Activated CD4-positive, alpha-beta T cell treated with anti-CD3 and anti-CD28 coated beads, Interleukin-2, amount 50 U/mL, for 4 hours (primary cell): ENCODE measurements around the gene RAD21L1.
"Not testable (repeated sequence)": the region's sequence is repeated elsewhere in the genome, so short reads cannot be mapped to it uniquely, and the experiment has no call there.

Experiments used
- DNase-seq, 2 experiments: peaks; one replicate each; pipeline ENCODE4 v3.0.0-alpha.2; 2020

Gene RAD21L1

GRCh38 chr20:1232286-1233111, 6.7 kb downstream of the RAD21L1 start:
- no peak for DNase-seq

- no peak for DNase-seq
Measured at GRCh38 chr20:1240549-1240948, 14.7 kb downstream of the RAD21L1 start.

- DNase-seq: no peak
Measured at GRCh38 chr20:1241456-1241855, 15.6 kb downstream of the RAD21L1 start.

- DNase-seq: no peak
Measured at GRCh38 chr20:1242099-1242498, 16.3 kb downstream of the RAD21L1 start.

GRCh38 chr20:1242530-1242929, 16.7 kb downstream of the RAD21L1 start:
- no peak for DNase-seq

- no peak for DNase-seq
Measured at GRCh38 chr20:1245578-1245977, 19.7 kb downstream of the RAD21L1 start.

GRCh38 chr20:1247689-1248088, 21.8 kb downstream of the RAD21L1 start:
- DNase-seq: no peak

- DNase-seq: not testable (repeated sequence)
Measured at GRCh38 chr20:1250282-1250681, 24.4 kb downstream of the RAD21L1 start.

- no peak for DNase-seq
Measured at GRCh38 chr20:1252416-1252815, 26.6 kb downstream of the RAD21L1 start.

GRCh38 chr20:1254254-1254653, 28.4 kb downstream of the RAD21L1 start:
- no peak for DNase-seq

- DNase-seq: no peak
Measured at GRCh38 chr20:1255675-1256074, 29.8 kb downstream of the RAD21L1 start.

- no peak for DNase-seq
Measured at GRCh38 chr20:1263853-1264252, 38.0 kb downstream of the RAD21L1 start.

- no peak for DNase-seq
Measured at GRCh38 chr20:1264727-1265126, 38.9 kb downstream of the RAD21L1 start.

- no peak for DNase-seq
Measured at GRCh38 chr20:1265226-1265915, 39.5 kb downstream of the RAD21L1 start.

- DNase-seq: no peak
Measured at GRCh38 chr20:1265916-1266166, 40.0 kb downstream of the RAD21L1 start.

GRCh38 chr20:1266167-1266973, 40.5 kb downstream of the RAD21L1 start, which contains the start of gene SNPH:
SNPH (plus strand) TSS chr20:1266294; CDS start chr20:1296240, 29,946 bp downstream.
- DNase-seq: peak; percentile 58 to 61

- no peak for DNase-seq
Measured at GRCh38 chr20:1267161-1267560, 41.3 kb downstream of the RAD21L1 start.

- DNase-seq: no peak
Measured at GRCh38 chr20:1267809-1268374, 42.0 kb downstream of the RAD21L1 start.

GRCh38 chr20:1269235-1269634, 43.4 kb downstream of the RAD21L1 start:
- DNase-seq: no peak

GRCh38 chr20:1269850-1270249, 44.0 kb downstream of the RAD21L1 start:
- no peak for DNase-seq

GRCh38 chr20:1272368-1273100, 46.7 kb downstream of the RAD21L1 start:
- no peak for DNase-seq

- DNase-seq: no peak
Measured at GRCh38 chr20:1273366-1273765, 47.5 kb downstream of the RAD21L1 start.
